Endodermal cell (in vitro differentiated cells): ENCODE data around the gene DNAH11. TPM values are rescaled to one million over a fixed set of nuclear protein-coding genes. Genes with fewer than 3 reads are reported as not detected.
A peak's percentile ranks its signal among the peaks of the same experiment; 100 is the strongest.
"Not testable (repeated sequence)": the region's sequence is repeated elsewhere in the genome, so short reads cannot be mapped to it uniquely, and the experiment has no call there.

Experiments
- DNase-seq: peaks from one replicate; pipeline ENCODE4 v3.0.0-alpha.2; 2017
- H3K27ac ChIP-seq: 2 replicates; pipeline ENCODE4 v1.5.1; 2013; ENCODE audit warnings: mild to moderate bottlenecking, low read depth, low read length, moderate library complexity
- H3K27me3 ChIP-seq: 2 replicates; pipeline ENCODE4 v1.6.1; 2013; ENCODE audit warnings: mild to moderate bottlenecking, low read length, moderate library complexity; ENCODE audit not compliant: insufficient read depth, control insufficient read depth, poor library complexity, severe bottlenecking
- H3K36me3 ChIP-seq: 2 replicates; pipeline ENCODE4 v1.7.0; 2013; ENCODE audit warnings: mild to moderate bottlenecking, low read length, moderate library complexity; ENCODE audit not compliant: control insufficient read depth, insufficient read depth
- H3K4me1 ChIP-seq: one replicate; pipeline ENCODE4 v1.7.0; 2013; ENCODE audit warnings: low read length; ENCODE audit not compliant: control insufficient read depth, insufficient read depth
- H3K4me3 ChIP-seq: 2 replicates; pipeline ENCODE4 v1.5.1; 2013; ENCODE audit warnings: mild to moderate bottlenecking, low read length, moderate library complexity
- H3K9ac ChIP-seq: 2 replicates; pipeline ENCODE4 v1.6.1; 2013; ENCODE audit warnings: mild to moderate bottlenecking, low read length, moderate library complexity; ENCODE audit not compliant: poor library complexity, severe bottlenecking; ENCODE audit errors: extremely low read depth
- H3K9me3 ChIP-seq: 2 replicates; pipeline ENCODE4 v1.6.1; 2013; ENCODE audit warnings: mild to moderate bottlenecking, low read length, moderate library complexity; ENCODE audit not compliant: control insufficient read depth
- H3K27ac Mint-ChIP-seq: 2 replicates; pipeline ENCODE4 v1.8.0; 2020; ENCODE audit warnings: mixed read lengths
- H3K27me3 Mint-ChIP-seq: 2 replicates; pipeline ENCODE4 v1.8.0; 2021; ENCODE audit warnings: mild to moderate bottlenecking, mixed read lengths; ENCODE audit not compliant: insufficient read depth
- H3K36me3 Mint-ChIP-seq: 2 replicates; pipeline ENCODE4 v1.8.0; 2020; ENCODE audit warnings: low read depth, mixed read lengths
- H3K4me1 Mint-ChIP-seq: 2 replicates; pipeline ENCODE4 v1.8.0; 2020; ENCODE audit warnings: mixed read lengths
- H3K4me3 Mint-ChIP-seq: 2 replicates; pipeline ENCODE4 v1.8.0; 2020; ENCODE audit warnings: mild to moderate bottlenecking, moderate library complexity, mixed read lengths
- H3K9me3 Mint-ChIP-seq: 2 replicates; pipeline ENCODE4 v1.8.0; 2020; ENCODE audit warnings: mild to moderate bottlenecking, mixed read lengths
- CTCF ChIP-seq: fragments of 200-600 bp; sonication (generic); conservative IDR thresholded peaks from 2 replicates; pipeline ENCODE4 v1.5.0; 2021; ENCODE audit warnings: antibody characterized with exemption, mild to moderate bottlenecking
- WGBS, 2 experiments: methylation state at CpG; one replicate each; pipeline versions ENCODE4 v1.1.5 to v1.1.7; 2013; ENCODE audit warnings: missing lambda C conversion rate in 2 of 2, mixed read lengths in 1 of 2; ENCODE audit not compliant: insufficient coverage in 1 of 2, insufficient read length in 1 of 2; 5-methylcytosine and 5-hydroxymethylcytosine counted together
- total RNA-seq, 2 donors: library from RNA; stranded (reverse); fragmentation: NEBNext Ultra II Directional in 1 of 2; extraction: Animal tissue kit (Norgen Biotek cat#: 25700) in 1 of 2; gene quantifications; 2 replicates in 1 of 2; 3 replicates in 1 of 2; pipeline ENCODE4 v1.2.1, GENCODE V29; 2021

DNAH11 gene
- total RNA-seq, 2 donors from 2014 or later, result 0.80 to 0.99 TPM

GRCh38 chr7:21675255-21675654, 132.4 kb downstream of the DNAH11 start:
- Mint-ChIP-seq H3K36me3 (no peaks in the 10 kb centered on the region), H3K4me1 (no peaks in the 10 kb centered on the region), H3K27me3 (no peaks in the 10 kb centered on the region), H3K9me3 (peaks cover 13% of the 10 kb centered on the region), H3K4me3 (no peak overlapping the region), H3K27ac (no peak overlapping the region)
- Histone ChIP-seq H3K4me3 (no peak overlapping the region), H3K36me3 (no peaks in the 10 kb centered on the region), H3K27ac (no peak overlapping the region), H3K4me1 (no peaks in the 10 kb centered on the region), H3K9ac (no peak overlapping the region), H3K27me3 (no peaks in the 10 kb centered on the region), H3K9me3 (peaks cover 13% of the 10 kb centered on the region)
- peak; percentile 38 for DNase-seq
- WGBS, 2 experiments, result 82 to 83% methylated on average over 3 of the region's 3 CpGs
- no peak for TF ChIP-seq CTCF

GRCh38 chr7:21690705-21691104, 147.9 kb downstream of the DNAH11 start:
- Mint-ChIP-seq H3K27me3 (no peaks in the 10 kb centered on the region), H3K4me3 (no peak overlapping the region), H3K4me1 (no peaks in the 10 kb centered on the region), H3K9me3 (no peaks in the 10 kb centered on the region), H3K36me3 (no peaks in the 10 kb centered on the region), H3K27ac (no peak overlapping the region)
- Histone ChIP-seq H3K27ac (no peak overlapping the region), H3K36me3 (no peaks in the 10 kb centered on the region), H3K4me3 (no peak overlapping the region), H3K27me3 (no peaks in the 10 kb centered on the region), H3K9ac (no peak overlapping the region), H3K9me3 (no peaks in the 10 kb centered on the region), H3K4me1 (no peaks in the 10 kb centered on the region)
- 80 to 95% methylated on average over 1 to 4 of the region's 5 CpGs for WGBS, 2 experiments
- DNase-seq, result no peak
- TF ChIP-seq CTCF, result peak; percentile 27

- not testable (repeated sequence) for H3K36me3 Mint-ChIP-seq, H3K9ac ChIP-seq, H3K27me3 ChIP-seq, H3K9me3 ChIP-seq, H3K4me3 Mint-ChIP-seq, DNase-seq, H3K4me1 ChIP-seq, H3K27ac ChIP-seq, H3K4me3 ChIP-seq, H3K36me3 ChIP-seq, H3K9me3 Mint-ChIP-seq, H3K27ac Mint-ChIP-seq, H3K27me3 Mint-ChIP-seq, H3K4me1 Mint-ChIP-seq
- 86% methylated on average over 1 of the region's 5 CpGs; no CpG with 5 or more reads in 1 of the 2 experiments for WGBS, 2 experiments
Observed at GRCh38 chr7:21691146-21691545, 148.3 kb downstream of the DNAH11 start.

- not testable (repeated sequence) for H3K9me3 Mint-ChIP-seq, H3K27me3 Mint-ChIP-seq, H3K9ac ChIP-seq, H3K9me3 ChIP-seq, H3K27ac ChIP-seq, DNase-seq, H3K4me1 ChIP-seq, H3K4me3 Mint-ChIP-seq, H3K4me1 Mint-ChIP-seq, H3K4me3 ChIP-seq, H3K27ac Mint-ChIP-seq, H3K36me3 ChIP-seq, H3K36me3 Mint-ChIP-seq
- H3K27me3 ChIP-seq, result peaks cover 18% of the 10 kb centered on the region
- WGBS, 2 experiments, result 100% methylated on average over 1 of the region's 1 CpG; no CpG with 5 or more reads in 1 of the 2 experiments
Observed at GRCh38 chr7:21700587-21700986, 157.7 kb downstream of the DNAH11 start.
